ENCODE data around the gene FBXO44. TPM values are rescaled to one million over a fixed set of nuclear protein-coding genes. Genes with fewer than 3 reads are reported as not detected.

FBXO44 gene
- total RNA-seq, 2 experiments from 2014 or later = 18.1 to 20.4 TPM

GRCh38 chr1:11701551-11701961, 46.9 kb downstream of the FBXO44 start:
- intact Hi-C loops (cut with micrococcal nuclease) = no loop called here
- H3K27ac Mint-ChIP-seq = no peak overlapping the region
- DNase-seq (no peak), ATAC-seq (no peak)
- POLR2A ChIA-PET = no interaction called here
- H3K4me3 Mint-ChIP-seq = no peak overlapping the region
- TF ChIP-seq CTCF (IDR thresholded peaks at IDR 0.05) = no peak
- peaks cover 6% of the 10 kb centered on the region for H3K4me1 Mint-ChIP-seq (ENCODE audit: low read depth)
- H3K36me3 Mint-ChIP-seq (ENCODE audit: low read depth) = no peaks in the 10 kb centered on the region
- H3K9me3 Mint-ChIP-seq = no peaks in the 10 kb centered on the region
- CTCF ChIA-PET = interaction anchor here (1.3 to 1.7 kb wide), 2 partner anchors 37 to 56 kb away, joined by 3 to 6 read pairs; partner anchors contain the start of gene FBXO6
- peaks cover 1% of the 10 kb centered on the region for H3K27me3 Mint-ChIP-seq

GRCh38 chr1:11701981-11702803, 47.5 kb downstream of the FBXO44 start:
- TF ChIP-seq CTCF (IDR thresholded peaks at IDR 0.05) = no peak
- no peaks in the 10 kb centered on the region for H3K9me3 Mint-ChIP-seq
- H3K4me3 Mint-ChIP-seq = no peak overlapping the region
- no peak for ATAC-seq
- intact Hi-C loops (cut with micrococcal nuclease) = no loop called here
- peaks cover 6% of the 10 kb centered on the region for H3K4me1 Mint-ChIP-seq (ENCODE audit: low read depth)
- H3K27ac Mint-ChIP-seq = no peak overlapping the region
- no peak for DNase-seq
- ChIA-PET CTCF (no interaction called here), POLR2A (no interaction called here)
- H3K27me3 Mint-ChIP-seq = peaks cover 1% of the 10 kb centered on the region
- H3K36me3 Mint-ChIP-seq (ENCODE audit: low read depth) = no peaks in the 10 kb centered on the region

- Mint-ChIP-seq H3K4me1 (ENCODE audit: low read depth) (no peaks in the 10 kb centered on the region), H3K27ac (no peak overlapping the region), H3K27me3 (peaks cover 1% of the 10 kb centered on the region), H3K4me3 (no peak overlapping the region), H3K9me3 (no peaks in the 10 kb centered on the region), H3K36me3 (ENCODE audit: low read depth) (no peaks in the 10 kb centered on the region)
- POLR2A ChIA-PET = interaction anchor here (1.1 kb wide), 1 partner anchor 13 kb away, joined by 3 read pairs; the partner anchor contains the start of gene DRAXIN
- DNase-seq (no peak), ATAC-seq (no peak)
- CTCF ChIA-PET = no interaction called here
- no peak for TF ChIP-seq CTCF (IDR thresholded peaks at IDR 0.05)
- intact Hi-C loops (cut with micrococcal nuclease) = no loop called here
Observed at GRCh38 chr1:11703357-11704193, 48.9 kb downstream of the FBXO44 start.

GRCh38 chr1:11704194-11704529, 49.5 kb downstream of the FBXO44 start:
- H3K36me3 Mint-ChIP-seq (ENCODE audit: low read depth) = no peaks in the 10 kb centered on the region
- ChIA-PET CTCF (no interaction called here), POLR2A (interaction anchor here (1.1 kb wide), 1 partner anchor 13 kb away, joined by 3 read pairs; the partner anchor contains the start of gene DRAXIN)
- intact Hi-C loops (cut with micrococcal nuclease) = no loop called here
- no peak for TF ChIP-seq CTCF (IDR thresholded peaks at IDR 0.05)
- H3K4me1 Mint-ChIP-seq (ENCODE audit: low read depth) = no peaks in the 10 kb centered on the region
- no peak for ATAC-seq
- no peak for DNase-seq
- no peak overlapping the region for H3K4me3 Mint-ChIP-seq
- H3K27me3 Mint-ChIP-seq = no peaks in the 10 kb centered on the region
- H3K9me3 Mint-ChIP-seq = no peaks in the 10 kb centered on the region
- H3K27ac Mint-ChIP-seq = no peak overlapping the region
